HCT116 (cell line): ENCODE measurements around the gene CDKAL1. TPM values are rescaled to one million over a fixed set of nuclear protein-coding genes. Genes with fewer than 3 reads are reported as not detected.

Experiments used
- ATAC-seq: fragments of 200-7000 bp; cut with Tn5 transposase; 2 replicates; pipeline ENCODE4 v1.9.1; 2020; ENCODE audit warnings: mild to moderate bottlenecking, moderate library complexity
- BruUV-seq: library from RNA; stranded (reverse); fragments of 400-500 nt; replicated peaks from 2 replicates; lab custom pipeline; 2021; lab: Mats Ljungman, UMichigan
- CTCF ChIA-PET: fragments of 300-600 bp; sonication (Branson Sonifier 250); formaldehyde crosslinking; loops from one replicate; lab custom pipeline; 2021; ENCODE audit warnings: antibody characterized with exemption; lab: Charles Lee
- POLR2A ChIA-PET: fragments of 300-600, 350-600 bp; sonication (Branson Sonifier 250); formaldehyde crosslinking; loops from one replicate; lab custom pipeline; 2021; ENCODE audit warnings: antibody characterized with exemption; lab: Charles Lee
- RAD21 ChIA-PET, 2 experiments: fragments of 300-600 bp; sonication (Branson Sonifier 250); formaldehyde crosslinking; loops; one replicate each; lab custom pipeline; 2023; ENCODE audit warnings: low total read pairs in 2 of 2; ENCODE audit not compliant: uncharacterized antibody in 2 of 2, unreplicated experiment in 2 of 2, low non-redundant PET in 1 of 2; lab: Charles Lee
- DNase-seq: peaks from one replicate; pipeline ENCODE4 v3.0.0-alpha.2; 2010; ENCODE audit warnings: low read depth, low spot score
- H2AFZ ChIP-seq: fragments of 200-600 bp; shearing (Covaris generic), sonication (generic); 2 replicates; pipeline ENCODE4 v1.6.1; 2017; ENCODE audit warnings: low read depth, mixed run types, mixed read lengths, antibody characterized with exemption, low read length; ENCODE audit not compliant: poor library complexity, severe bottlenecking
- H3K27ac ChIP-seq: 2 replicates; pipeline ENCODE4 v1.5.1; 2012; ENCODE audit warnings: low read depth, low read length
- H3K27me3 ChIP-seq: fragments of 200-600 bp; sonication (generic); 2 replicates; pipeline ENCODE4 v1.6.1; 2016; ENCODE audit warnings: mixed run types, low read length, mixed read lengths; ENCODE audit not compliant: insufficient read depth
- H3K36me3 ChIP-seq, 2 experiments: fragments of 200-500 bp in 1 of 2; fragments of 200-600 bp in 1 of 2; sonication (Bioruptor generic) in 1 of 2; sonication (generic) in 1 of 2; 2 replicates each; pipeline versions ENCODE4 v1.5.1 to v1.6.1; 2014 to 2016; ENCODE audit warnings: low read length in 2 of 2, inconsistent platforms in 1 of 2, mixed read lengths in 1 of 2, mixed run types in 1 of 2; ENCODE audit not compliant: insufficient read depth in 2 of 2, control insufficient read depth in 1 of 2
- H3K4me1 ChIP-seq, 2 experiments: fragments of 200-600 bp in 1 of 2; sonication (generic) in 1 of 2; 2 replicates each; pipeline versions ENCODE4 v1.5.1 to v1.6.1; 2012 to 2017; ENCODE audit warnings: low read length in 2 of 2, inconsistent platforms in 1 of 2, mild to moderate bottlenecking in 1 of 2, mixed read lengths in 1 of 2, mixed run types in 1 of 2, moderate library complexity in 1 of 2; ENCODE audit not compliant: insufficient read depth in 2 of 2, control insufficient read depth in 1 of 2
- H3K4me2 ChIP-seq: fragments of 200-600 bp; sonication (generic); 2 replicates; pipeline ENCODE4 v1.6.1; 2017; ENCODE audit warnings: mixed run types, low read length, mixed read lengths
- H3K4me3 ChIP-seq, 2 experiments: fragments of 200-600 bp in 1 of 2; sonication (generic) in 1 of 2; replicated peaks in 1 of 2; 2 replicates each; pipeline ENCODE4 v1.5.1; 2011 to 2016; ENCODE audit warnings: low read length in 2 of 2, control low read depth in 1 of 2, low read depth in 1 of 2, mild to moderate bottlenecking in 1 of 2, mixed read lengths in 1 of 2, mixed run types in 1 of 2
- H3K79me2 ChIP-seq: fragments of 200-600 bp; sonication (generic); 2 replicates; pipeline ENCODE4 v1.6.1; 2017; ENCODE audit warnings: mild to moderate bottlenecking, mixed run types, low read length, moderate library complexity, mixed read lengths; ENCODE audit not compliant: insufficient read depth
- H3K9ac ChIP-seq: fragments of 200-600 bp; sonication (generic); 2 replicates; pipeline ENCODE4 v1.6.1; 2016; ENCODE audit warnings: low read length, mixed read lengths
- H3K9me2 ChIP-seq: fragments of 200-600 bp; sonication (generic), shearing (Covaris generic); 2 replicates; pipeline ENCODE4 v1.6.1; 2017; ENCODE audit warnings: mixed run types, mild to moderate bottlenecking, moderate library complexity; ENCODE audit not compliant: insufficient read depth
- H3K9me3 ChIP-seq, 2 experiments: fragments of 200-500 bp in 1 of 2; fragments of 200-600 bp in 1 of 2; sonication (Bioruptor generic) in 1 of 2; sonication (generic) in 1 of 2; 2 replicates each; pipeline ENCODE4 v1.6.1; 2014 to 2017; ENCODE audit warnings: low read length in 2 of 2, mixed read lengths in 2 of 2, inconsistent platforms in 1 of 2, low read depth in 1 of 2, mild to moderate bottlenecking in 1 of 2, mixed run types in 1 of 2, moderate library complexity in 1 of 2; ENCODE audit not compliant: control insufficient read depth in 1 of 2, insufficient read depth in 1 of 2
- H4K20me1 ChIP-seq: fragments of 200-600 bp; sonication (generic), shearing (Covaris generic); 2 replicates; pipeline ENCODE4 v1.6.1; 2017; ENCODE audit warnings: mixed run types, mild to moderate bottlenecking, moderate library complexity; ENCODE audit not compliant: insufficient read depth
- ATF3 ChIP-seq: IDR thresholded peaks from 2 replicates; pipeline ENCODE4 v1.6.1; 2012
- CBX3 ChIP-seq: IDR thresholded peaks from 2 replicates; pipeline ENCODE4 v1.6.1; 2012; ENCODE audit warnings: low read depth
- CEBPB ChIP-seq: IDR thresholded peaks from 2 replicates; pipeline ENCODE4 v1.6.1; 2012; ENCODE audit warnings: low read depth
- EGR1 ChIP-seq: IDR thresholded peaks from 2 replicates; pipeline ENCODE4 v1.6.1; 2012; ENCODE audit warnings: low read depth
- ELF1 ChIP-seq: IDR thresholded peaks from 2 replicates; pipeline ENCODE4 v1.6.1; 2012; ENCODE audit warnings: low read depth, borderline replicate concordance
- EZH2 ChIP-seq: fragments of 200-600 bp; sonication (generic); IDR thresholded peaks from 2 replicates; pipeline ENCODE4 v1.6.1; 2017; ENCODE audit warnings: antibody characterized with exemption, mixed run types
- EZH2phosphoT487 ChIP-seq: fragments of 200-600 bp; IDR thresholded peaks from 2 replicates; pipeline ENCODE4 v1.6.1; 2018; ENCODE audit warnings: antibody characterized with exemption, borderline replicate concordance
- FOSL1 ChIP-seq: IDR thresholded peaks from 2 replicates; pipeline ENCODE4 v1.6.1; 2012; ENCODE audit warnings: low read depth
- JUND ChIP-seq: IDR thresholded peaks from 2 replicates; pipeline ENCODE4 v1.6.1; 2012
- POLR2A ChIP-seq: IDR thresholded peaks from 2 replicates; pipeline ENCODE4 v1.7.0; 2011; ENCODE audit warnings: borderline replicate concordance; ENCODE audit not compliant: insufficient read depth, insufficient read length; ENCODE audit errors: extremely low read depth
- POLR2AphosphoS5 ChIP-seq: IDR thresholded peaks from 2 replicates; pipeline ENCODE4 v1.6.1; 2011; ENCODE audit warnings: mild to moderate bottlenecking, low read depth, low read length, moderate library complexity
- RAD21 ChIP-seq: IDR thresholded peaks from 2 replicates; pipeline ENCODE4 v1.6.1; 2012; ENCODE audit warnings: low read depth, mild to moderate bottlenecking
- REST ChIP-seq: IDR thresholded peaks from 2 replicates; pipeline ENCODE4 v1.6.1; 2012; ENCODE audit warnings: low read depth
- SIN3A ChIP-seq: IDR thresholded peaks from 2 replicates; pipeline ENCODE4 v1.6.1; 2012; ENCODE audit warnings: low read depth
- SP1 ChIP-seq: IDR thresholded peaks from 2 replicates; pipeline ENCODE4 v1.6.1; 2012; ENCODE audit warnings: low read depth
- SRF ChIP-seq: IDR thresholded peaks from 2 replicates; pipeline ENCODE4 v1.6.1; 2012; ENCODE audit warnings: low read depth
- TCF7L2 ChIP-seq: IDR thresholded peaks from 2 replicates; pipeline ENCODE4 v1.7.0; 2011; ENCODE audit warnings: borderline replicate concordance, inconsistent platforms; ENCODE audit not compliant: insufficient read depth, insufficient read length; ENCODE audit errors: extremely low read depth
- ZFX ChIP-seq: fragments of 450-650 bp; IDR thresholded peaks from 2 replicates; pipeline ENCODE4 v1.6.1; 2017
- ZNF274 ChIP-seq: fragments of 200-500 bp; sonication (Bioruptor generic); IDR thresholded peaks from 2 replicates; pipeline ENCODE4 v1.6.1; 2014; ENCODE audit warnings: mild to moderate bottlenecking, low read depth, low read length, inconsistent platforms
- intact Hi-C: fragments of 100-400 bp; cut with micrococcal nuclease; formaldehyde crosslinking; loops from 2 replicates; pipeline ENCODE4 v1.10.0; 2022
- total RNA-seq: library from RNA; stranded (reverse); gene quantifications from one replicate; pipeline ENCODE4 v1.2.1, GENCODE V29; 2021; ENCODE audit not compliant: unreplicated experiment
- TF ChIP-seq, protein P1 (sequence below), 3 experiments: fragments of 200-600 bp in 1 of 3; sonication (generic) in 1 of 3; IDR thresholded peaks in 2 of 3; conservative IDR thresholded peaks in 1 of 3; 2 replicates each; pipeline ENCODE4 v1.5.1; 2012 to 2017; ENCODE audit warnings: low read depth in 2 of 3, low read length in 2 of 3, antibody characterized with exemption in 1 of 3, borderline replicate concordance in 1 of 3, control low read depth in 1 of 3, mild to moderate bottlenecking in 1 of 3, mixed read lengths in 1 of 3, mixed run types in 1 of 3, moderate library complexity in 1 of 3; ENCODE audit not compliant: insufficient read depth in 1 of 3

CDKAL1 gene
- total RNA-seq, 1 experiment from 2014 or later, result 14.9 TPM

- no peak for TF ChIP-seq TCF7L2
- TF ChIP-seq SRF, result no peak
- no peak for TF ChIP-seq EZH2phosphoT487
Measured at GRCh38 chr6:20583444-20583800, 49.2 kb downstream of the CDKAL1 start (continued).

DNA sequence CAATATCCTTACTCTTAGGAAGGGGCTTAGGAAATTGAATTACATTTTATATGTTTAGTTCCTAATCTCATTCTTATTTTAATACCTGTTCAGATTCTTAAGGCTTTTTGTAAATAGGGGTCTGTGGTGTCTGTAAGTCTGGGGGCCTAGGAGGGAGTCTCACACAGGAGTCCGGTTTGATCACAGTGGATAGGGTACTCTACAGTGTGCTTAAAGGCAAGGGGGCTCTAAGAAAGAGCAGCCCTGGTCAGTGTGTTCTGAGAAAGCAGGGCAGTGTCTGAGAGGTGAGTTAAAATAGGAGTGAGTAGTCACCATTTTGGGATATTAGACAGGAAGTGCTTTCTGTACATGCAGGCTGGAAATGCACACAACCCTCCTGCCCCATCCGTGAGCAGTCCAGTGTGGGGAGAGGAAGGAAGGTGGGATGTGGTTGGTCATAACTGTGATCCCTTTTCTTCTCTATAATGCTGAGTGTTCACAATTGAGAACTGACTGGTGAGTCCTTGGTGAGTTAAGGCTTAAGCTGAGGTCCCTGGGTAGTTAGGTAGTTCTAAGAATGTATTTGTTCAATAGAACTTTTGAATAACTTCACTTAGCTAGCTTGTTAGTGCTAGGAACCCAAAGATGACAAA lies 50.0 kb downstream of the CDKAL1 start:
- no peaks in the 10 kb centered on the region for H3K36me3 ChIP-seq
- no peak overlapping the region for H3K4me3 ChIP-seq
- no peaks in the 10 kb centered on the region for H3K4me1 ChIP-seq
- H2AFZ ChIP-seq, result no peak overlapping the region
- no peak overlapping the region for H3K4me2 ChIP-seq
- intact Hi-C loops, result no loop called here
- ATAC-seq, result no peak
- ChIA-PET RAD21 (no interaction called here), CTCF (no interaction called here)
- BruUV-seq, result no TSS peak
- no peaks in the 10 kb centered on the region for H3K9me2 ChIP-seq
- H3K27ac ChIP-seq, result no peak overlapping the region
- H3K9me3 ChIP-seq, result no peaks in the 10 kb centered on the region
- no peak for TF ChIP-seq EZH2
- TF ChIP-seq EZH2phosphoT487, result no peak
- TF ChIP-seq, protein P1, sequence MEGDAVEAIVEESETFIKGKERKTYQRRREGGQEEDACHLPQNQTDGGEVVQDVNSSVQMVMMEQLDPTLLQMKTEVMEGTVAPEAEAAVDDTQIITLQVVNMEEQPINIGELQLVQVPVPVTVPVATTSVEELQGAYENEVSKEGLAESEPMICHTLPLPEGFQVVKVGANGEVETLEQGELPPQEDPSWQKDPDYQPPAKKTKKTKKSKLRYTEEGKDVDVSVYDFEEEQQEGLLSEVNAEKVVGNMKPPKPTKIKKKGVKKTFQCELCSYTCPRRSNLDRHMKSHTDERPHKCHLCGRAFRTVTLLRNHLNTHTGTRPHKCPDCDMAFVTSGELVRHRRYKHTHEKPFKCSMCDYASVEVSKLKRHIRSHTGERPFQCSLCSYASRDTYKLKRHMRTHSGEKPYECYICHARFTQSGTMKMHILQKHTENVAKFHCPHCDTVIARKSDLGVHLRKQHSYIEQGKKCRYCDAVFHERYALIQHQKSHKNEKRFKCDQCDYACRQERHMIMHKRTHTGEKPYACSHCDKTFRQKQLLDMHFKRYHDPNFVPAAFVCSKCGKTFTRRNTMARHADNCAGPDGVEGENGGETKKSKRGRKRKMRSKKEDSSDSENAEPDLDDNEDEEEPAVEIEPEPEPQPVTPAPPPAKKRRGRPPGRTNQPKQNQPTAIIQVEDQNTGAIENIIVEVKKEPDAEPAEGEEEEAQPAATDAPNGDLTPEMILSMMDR (IDR thresholded peaks at IDR 0.05 in 2 of 3, conservative IDR thresholded peaks at IDR 0.05 in 1 of 3; ENCODE audit: borderline replicate concordance in 1 of 3, insufficient read depth in 1 of 3, low read depth in 2 of 3, low read length in 2 of 3), result no peak
- no peak for TF ChIP-seq TCF7L2
- TF ChIP-seq FOSL1, result no peak
- TF ChIP-seq JUND, result no peak
- TF ChIP-seq POLR2A, result no peak
- no peak for TF ChIP-seq POLR2AphosphoS5
- no peak for TF ChIP-seq EGR1
- no peak for TF ChIP-seq SIN3A
- TF ChIP-seq ZFX, result no peak
- TF ChIP-seq ELF1, result no peak
- TF ChIP-seq REST, result no peak
- no peak for TF ChIP-seq ATF3
- no peak for TF ChIP-seq CBX3
- TF ChIP-seq CEBPB, result no peak
- no peak for TF ChIP-seq RAD21
- TF ChIP-seq ZNF274, result no peak
- no peak for TF ChIP-seq SRF
- TF ChIP-seq SP1, result no peak
- TF ChIP-seq, all 23 proteins: peak for 0
- DNase-seq, result no peak
- Histone ChIP-seq H3K79me2 (no peaks in the 10 kb centered on the region), H4K20me1 (no peaks in the 10 kb centered on the region), H3K9ac (no peak overlapping the region), H3K27me3 (no peaks in the 10 kb centered on the region)
- POLR2A ChIA-PET, result no interaction called here
